Heart left ventricle (tissue), 13 donors: ENCODE measurements around the gene BNC2.

Experiments
- POLR2A ChIP-seq, 2 donors: fragments of 450-650 bp; IDR thresholded peaks; one replicate each; pipeline ENCODE4 v1.6.1; 2017; ENCODE audit warnings: antibody characterized with exemption in 2 of 2, mild to moderate bottlenecking in 2 of 2, moderate library complexity in 2 of 2
- TF ChIP-seq, protein P1 (sequence below), 12 donors: fragments of 200-600 bp; sonication (generic) in 4 of 12; IDR thresholded peaks; one replicate each; pipeline versions ENCODE4 v1.5.0 to v1.8.0; 2018 to 2022; ENCODE audit warnings: antibody characterized with exemption in 12 of 12, mild to moderate bottlenecking in 5 of 12
- donor health status: ischemic (EF 13 %, LVEDD 7.1; RV severe dilation, severe dysfunction).
- donor health status: DM: no; HTN: yes; CAD: no.
- donor health status: DM: no; HTN: no; CAD: no.
- donor health status: ischemic (EF 25% LVEDD 6.9; RV normal size, moderate dysfunction).
- donor health status: ischemic (EF 25% LVEDD 5.7; RV mildly dilated, moderate dysfunction).
- donor health status: ischemic (EF 35%, LVEDD 5.7; RV mildly dilated, moderate dysfunction).
- donor health status: nonischemic (EF 11% LVEDD 7.7; RV severe dilation, severe dysfunction).
- donor health status: DM: yes; HTN: yes; CAD: no.
- donor health status: PGD.
- donor health status: ischemic (EF 29% LVEDD 5.4; RV normal size, mild dysfunction).
- donor health status: nonischemic (EF 23%, LVEDD 6.1; RV moderate dilation, normal function).

DNA sequence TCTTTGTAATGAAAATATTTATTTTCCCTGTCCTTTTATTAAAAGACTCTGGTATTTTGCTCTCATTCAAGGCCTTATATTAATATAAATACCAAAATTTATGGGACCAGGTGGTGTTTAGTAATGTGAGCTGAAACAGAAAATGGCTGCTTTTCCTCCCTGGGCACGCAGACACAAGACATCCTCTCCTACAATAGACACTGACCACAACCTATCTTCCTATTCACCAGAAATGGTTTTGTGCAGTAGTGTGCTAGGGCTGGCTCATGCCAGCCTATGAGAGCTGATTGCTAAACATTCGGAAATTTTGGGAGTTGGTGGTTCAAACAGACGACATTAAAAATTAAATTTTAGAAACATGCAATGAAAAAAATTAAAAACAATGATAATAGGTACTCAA is 338.2 kb downstream of the BNC2 start:
- TF ChIP-seq, protein P1, sequence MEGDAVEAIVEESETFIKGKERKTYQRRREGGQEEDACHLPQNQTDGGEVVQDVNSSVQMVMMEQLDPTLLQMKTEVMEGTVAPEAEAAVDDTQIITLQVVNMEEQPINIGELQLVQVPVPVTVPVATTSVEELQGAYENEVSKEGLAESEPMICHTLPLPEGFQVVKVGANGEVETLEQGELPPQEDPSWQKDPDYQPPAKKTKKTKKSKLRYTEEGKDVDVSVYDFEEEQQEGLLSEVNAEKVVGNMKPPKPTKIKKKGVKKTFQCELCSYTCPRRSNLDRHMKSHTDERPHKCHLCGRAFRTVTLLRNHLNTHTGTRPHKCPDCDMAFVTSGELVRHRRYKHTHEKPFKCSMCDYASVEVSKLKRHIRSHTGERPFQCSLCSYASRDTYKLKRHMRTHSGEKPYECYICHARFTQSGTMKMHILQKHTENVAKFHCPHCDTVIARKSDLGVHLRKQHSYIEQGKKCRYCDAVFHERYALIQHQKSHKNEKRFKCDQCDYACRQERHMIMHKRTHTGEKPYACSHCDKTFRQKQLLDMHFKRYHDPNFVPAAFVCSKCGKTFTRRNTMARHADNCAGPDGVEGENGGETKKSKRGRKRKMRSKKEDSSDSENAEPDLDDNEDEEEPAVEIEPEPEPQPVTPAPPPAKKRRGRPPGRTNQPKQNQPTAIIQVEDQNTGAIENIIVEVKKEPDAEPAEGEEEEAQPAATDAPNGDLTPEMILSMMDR (IDR thresholded peaks at IDR 0.05), result no peak
- TF ChIP-seq POLR2A (IDR thresholded peaks at IDR 0.05), result no peak
